ENCODE measurements around the gene TFIP11. TPM values are rescaled to one million over a fixed set of nuclear protein-coding genes. Genes with fewer than 3 reads are reported as not detected.
A peak's percentile ranks its signal among the peaks of the same experiment; 100 is the strongest.

The TFIP11 gene
- total RNA-seq, 2 donors from 2014 or later: 15.4 TPM

GRCh38 chr22:26501996-26502395 is 10.3 kb downstream of the TFIP11 start:
- H3K27ac ChIP-seq: peak overlapping the region in 1 of 2 donors; percentile 80
- peaks cover 91% of the 10 kb centered on the region for H3K36me3 ChIP-seq
- no peak for DNase-seq (ENCODE audit: low spot score)
- H3K4me3 ChIP-seq: no peak overlapping the region
- H3K27me3 ChIP-seq: no peaks in the 10 kb centered on the region
- no peaks in the 10 kb centered on the region for H3K9me3 ChIP-seq
- peaks cover 0 to 20% of the 10 kb centered on the region in 2 donors for H3K4me1 ChIP-seq
- TF ChIP-seq CTCF (IDR thresholded peaks at IDR 0.05): no peak

DNA sequence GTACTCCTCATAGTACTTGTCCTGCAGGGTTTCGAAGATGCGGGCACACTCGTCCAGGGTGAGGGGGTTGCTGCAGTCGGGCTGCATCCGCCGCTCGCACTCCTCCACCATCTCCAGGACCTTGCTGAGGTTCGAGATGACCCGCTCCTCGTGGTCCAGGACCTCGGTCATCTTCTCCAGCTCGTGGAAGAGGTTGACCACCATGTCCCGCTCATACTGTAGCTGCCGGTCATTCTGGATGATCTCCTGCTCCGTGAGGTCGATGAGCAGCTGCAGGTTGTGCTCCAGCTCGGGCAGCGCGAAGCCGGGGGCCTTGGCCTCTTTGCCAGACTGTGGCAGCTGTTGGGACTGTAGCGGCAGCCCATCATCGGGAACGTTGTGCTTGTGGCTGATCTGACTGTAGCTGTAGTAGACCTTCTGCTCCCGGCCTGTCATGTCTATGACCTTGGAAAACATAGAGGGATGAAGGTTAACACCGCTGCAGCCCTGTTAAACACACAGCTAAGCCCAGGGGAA is 13.0 kb downstream of the TFIP11 start:
- no peak for DNase-seq (ENCODE audit: low spot score)
- no peak overlapping the region for H3K4me3 ChIP-seq
- peaks cover 93% of the 10 kb centered on the region for H3K36me3 ChIP-seq
- peaks cover 0 to 17% of the 10 kb centered on the region in 2 donors for H3K4me1 ChIP-seq
- H3K9me3 ChIP-seq: no peaks in the 10 kb centered on the region
- no peak overlapping the region for H3K27ac ChIP-seq
- no peaks in the 10 kb centered on the region for H3K27me3 ChIP-seq
- TF ChIP-seq CTCF (IDR thresholded peaks at IDR 0.05): no peak

DNA sequence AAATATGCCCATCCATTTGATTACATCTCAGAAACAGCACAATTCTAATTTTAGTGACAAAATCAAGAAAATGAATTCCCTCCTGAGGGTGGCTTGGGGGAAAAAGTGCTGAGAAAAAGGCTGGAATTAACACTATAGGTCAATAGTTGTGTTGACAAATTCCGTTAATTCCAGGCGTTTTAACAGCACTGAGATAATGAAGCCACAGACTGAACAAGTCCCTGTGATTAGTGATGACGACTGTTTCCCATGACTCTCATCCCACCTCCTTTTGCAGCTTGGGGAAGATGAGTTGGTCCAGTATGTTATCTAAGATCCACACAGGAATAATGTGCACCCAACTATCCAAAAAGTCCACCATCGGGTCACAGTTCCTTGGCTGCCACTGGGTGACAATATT is 15.8 kb downstream of the TFIP11 start:
- H3K27ac ChIP-seq: no peak overlapping the region
- peaks cover 93% of the 10 kb centered on the region for H3K36me3 ChIP-seq
- H3K4me1 ChIP-seq: no peaks in the 10 kb centered on the region
- no peaks in the 10 kb centered on the region for H3K9me3 ChIP-seq
- H3K4me3 ChIP-seq: no peak overlapping the region
- TF ChIP-seq CTCF (IDR thresholded peaks at IDR 0.05): no peak
- no peak for DNase-seq (ENCODE audit: low spot score)
- no peaks in the 10 kb centered on the region for H3K27me3 ChIP-seq

GRCh38 chr22:26494506-26494905 is 17.8 kb downstream of the TFIP11 start:
- Histone ChIP-seq H3K36me3 (peaks cover 95% of the 10 kb centered on the region), H3K27me3 (no peaks in the 10 kb centered on the region), H3K9me3 (no peaks in the 10 kb centered on the region), H3K4me1 (no peaks in the 10 kb centered on the region), H3K27ac (no peak overlapping the region), H3K4me3 (no peak overlapping the region)
- no peak for TF ChIP-seq CTCF (IDR thresholded peaks at IDR 0.05)
- no peak for DNase-seq (ENCODE audit: low spot score)

DNA sequence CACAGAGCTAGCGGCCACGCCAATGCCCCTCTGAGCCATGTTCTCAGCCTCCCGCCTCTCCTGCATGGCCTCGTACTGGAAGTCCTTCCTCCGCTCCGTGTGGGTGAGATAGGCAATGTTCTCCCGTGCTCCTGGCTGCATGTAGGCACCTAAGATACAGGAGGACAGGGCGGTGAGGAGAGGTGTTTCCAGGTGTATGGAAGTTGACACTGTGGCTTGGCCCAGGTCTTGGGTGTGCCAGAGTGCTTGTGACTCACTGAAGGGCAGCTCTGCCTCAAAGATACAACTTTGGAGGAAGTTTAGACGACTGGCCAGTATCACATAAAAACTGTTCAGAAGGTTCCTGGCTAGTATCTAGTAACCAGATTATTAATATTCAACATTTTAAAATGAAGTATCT is 20.1 kb downstream of the TFIP11 start:
- H3K27ac ChIP-seq: no peak overlapping the region
- no peaks in the 10 kb centered on the region for H3K4me1 ChIP-seq
- no peaks in the 10 kb centered on the region for H3K9me3 ChIP-seq
- no peaks in the 10 kb centered on the region for H3K27me3 ChIP-seq
- peaks cover 89% of the 10 kb centered on the region for H3K36me3 ChIP-seq
- no peak overlapping the region for H3K4me3 ChIP-seq
- no peak for DNase-seq (ENCODE audit: low spot score)
- no peak for TF ChIP-seq CTCF (IDR thresholded peaks at IDR 0.05)

- TF ChIP-seq CTCF (IDR thresholded peaks at IDR 0.05): no peak
- Histone ChIP-seq H3K4me3 (no peak overlapping the region), H3K9me3 (no peaks in the 10 kb centered on the region), H3K36me3 (peaks cover 64% of the 10 kb centered on the region), H3K27ac (no peak overlapping the region), H3K4me1 (peaks cover 0 to 9% of the 10 kb centered on the region in 2 donors), H3K27me3 (no peaks in the 10 kb centered on the region)
- no peak for DNase-seq (ENCODE audit: low spot score)
Measured at GRCh38 chr22:26489447-26490036, 22.7 kb downstream of the TFIP11 start.

All from right atrium auricular region (tissue), 2 donors.